ENCODE data around the gene LNX2. TPM values are rescaled to one million over a fixed set of nuclear protein-coding genes. Genes with fewer than 3 reads are reported as not detected.

Gene LNX2
- total and polyA plus RNA-seq, 2 donors from 2014 or later: 5.6 to 13.8 TPM

DNA sequence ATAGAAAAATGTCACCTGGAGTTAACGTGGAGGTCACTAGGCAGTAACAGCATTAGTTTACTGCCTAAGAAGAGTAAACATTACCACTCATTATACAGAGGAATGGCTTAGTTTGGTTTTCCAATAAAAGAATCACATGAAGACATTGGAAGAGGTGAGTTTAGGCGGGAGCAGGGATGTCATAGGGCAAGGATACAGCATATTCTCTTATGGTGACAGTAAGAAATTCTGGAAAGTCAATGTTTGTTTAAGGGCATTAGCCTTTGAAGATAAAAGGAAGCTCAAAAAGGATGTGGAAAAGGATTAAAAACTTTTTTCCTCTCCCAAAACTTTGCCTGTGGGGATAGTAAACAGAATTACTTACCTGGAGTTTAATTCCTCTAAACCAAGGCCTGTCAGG is 5.5 kb upstream of the LNX2 start:
- Histone ChIP-seq H3K9ac (ENCODE audit: low read length in 3 of 3) (no peak overlapping the region), H3K36me3 (ENCODE audit: control insufficient read depth in 2 of 3, insufficient read depth in 3 of 3, low read length in 3 of 3) (peaks cover 0 to 4% (median 3%) of the 10 kb centered on the region in 3 donors), H3K27ac (ENCODE audit: low read depth in 2 of 2, low read length in 2 of 2) (no peak overlapping the region), H3K9me3 (ENCODE audit: control insufficient read depth in 2 of 3, insufficient read depth in 1 of 3, low read length in 3 of 3) (no peaks in the 10 kb centered on the region), H3K4me1 (ENCODE audit: control insufficient read depth in 2 of 3, insufficient read depth in 2 of 3, low read depth in 1 of 3, low read length in 3 of 3) (peaks cover 0 to 12% (median 0%) of the 10 kb centered on the region in 3 donors), H3K27me3 (ENCODE audit: control insufficient read depth, insufficient read depth, low read length) (no peaks in the 10 kb centered on the region), H3K4me3 (ENCODE audit: low read length in 3 of 3) (no peak overlapping the region)
- intact Hi-C loops (cut with DNase I): no loop called here
- DNase-seq (no peak), FAIRE-seq (no peak)
- TF ChIP-seq, protein P1, sequence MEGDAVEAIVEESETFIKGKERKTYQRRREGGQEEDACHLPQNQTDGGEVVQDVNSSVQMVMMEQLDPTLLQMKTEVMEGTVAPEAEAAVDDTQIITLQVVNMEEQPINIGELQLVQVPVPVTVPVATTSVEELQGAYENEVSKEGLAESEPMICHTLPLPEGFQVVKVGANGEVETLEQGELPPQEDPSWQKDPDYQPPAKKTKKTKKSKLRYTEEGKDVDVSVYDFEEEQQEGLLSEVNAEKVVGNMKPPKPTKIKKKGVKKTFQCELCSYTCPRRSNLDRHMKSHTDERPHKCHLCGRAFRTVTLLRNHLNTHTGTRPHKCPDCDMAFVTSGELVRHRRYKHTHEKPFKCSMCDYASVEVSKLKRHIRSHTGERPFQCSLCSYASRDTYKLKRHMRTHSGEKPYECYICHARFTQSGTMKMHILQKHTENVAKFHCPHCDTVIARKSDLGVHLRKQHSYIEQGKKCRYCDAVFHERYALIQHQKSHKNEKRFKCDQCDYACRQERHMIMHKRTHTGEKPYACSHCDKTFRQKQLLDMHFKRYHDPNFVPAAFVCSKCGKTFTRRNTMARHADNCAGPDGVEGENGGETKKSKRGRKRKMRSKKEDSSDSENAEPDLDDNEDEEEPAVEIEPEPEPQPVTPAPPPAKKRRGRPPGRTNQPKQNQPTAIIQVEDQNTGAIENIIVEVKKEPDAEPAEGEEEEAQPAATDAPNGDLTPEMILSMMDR (IDR thresholded peaks at IDR 0.05; ENCODE audit: borderline replicate concordance, extremely low read depth, insufficient read depth): no peak

DNA sequence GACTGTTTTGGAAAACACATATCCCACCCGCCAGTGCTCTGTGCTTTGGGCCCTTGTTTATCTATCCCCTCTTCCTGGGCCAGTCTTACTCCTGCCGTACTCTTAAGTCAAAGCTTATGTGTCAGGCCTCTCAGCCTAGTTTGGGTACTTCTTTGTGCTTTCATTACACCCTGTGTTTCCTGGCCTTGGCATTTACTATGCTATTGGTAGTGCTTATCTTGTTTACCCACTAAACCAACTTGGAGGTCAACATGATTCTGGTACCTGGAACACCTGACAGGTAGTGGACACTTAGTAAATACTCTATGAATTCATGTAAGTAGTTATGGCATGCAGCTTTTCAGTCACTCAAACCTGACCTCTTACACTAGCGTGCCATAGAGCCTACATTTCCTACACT is 3.7 kb upstream of the LNX2 start:
- H3K9me3 ChIP-seq (ENCODE audit: control insufficient read depth in 2 of 3, insufficient read depth in 1 of 3, low read length in 3 of 3): no peaks in the 10 kb centered on the region
- TF ChIP-seq, protein P1 (IDR thresholded peaks at IDR 0.05; ENCODE audit: borderline replicate concordance, extremely low read depth, insufficient read depth): no peak
- intact Hi-C loops (cut with DNase I): no loop called here
- H3K27me3 ChIP-seq (ENCODE audit: control insufficient read depth, insufficient read depth, low read length): no peaks in the 10 kb centered on the region
- DNase-seq: no peak
- FAIRE-seq: no peak
- peaks cover 0 to 12% (median 0%) of the 10 kb centered on the region in 3 donors for H3K4me1 ChIP-seq (ENCODE audit: control insufficient read depth in 2 of 3, insufficient read depth in 2 of 3, low read depth in 1 of 3, low read length in 3 of 3)
- H3K9ac ChIP-seq (ENCODE audit: low read length in 3 of 3): no peak overlapping the region
- peaks cover 0 to 4% (median 3%) of the 10 kb centered on the region in 3 donors for H3K36me3 ChIP-seq (ENCODE audit: control insufficient read depth in 2 of 3, insufficient read depth in 3 of 3, low read length in 3 of 3)
- no peak overlapping the region for H3K4me3 ChIP-seq (ENCODE audit: low read length in 3 of 3)
- no peak overlapping the region for H3K27ac ChIP-seq (ENCODE audit: low read depth in 2 of 2, low read length in 2 of 2)

DNA sequence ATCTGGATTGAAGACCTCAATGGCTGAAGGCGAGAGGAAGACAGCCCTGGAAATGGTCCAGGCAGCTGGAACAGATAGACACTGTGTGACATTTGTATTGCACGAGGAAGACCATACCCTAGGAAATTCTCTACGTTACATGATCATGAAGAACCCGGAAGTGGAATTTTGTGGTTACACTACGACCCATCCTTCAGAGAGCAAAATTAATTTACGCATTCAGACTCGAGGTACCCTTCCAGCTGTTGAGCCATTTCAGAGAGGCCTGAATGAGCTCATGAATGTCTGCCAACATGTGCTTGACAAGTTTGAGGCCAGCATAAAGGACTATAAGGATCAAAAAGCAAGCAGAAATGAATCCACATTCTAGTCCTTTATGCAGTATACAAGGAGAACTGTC is 2.6 kb upstream of the LNX2 start:
- no peak overlapping the region for H3K9ac ChIP-seq (ENCODE audit: low read length in 3 of 3)
- peaks cover 0 to 15% (median 11%) of the 10 kb centered on the region in 3 donors for H3K4me1 ChIP-seq (ENCODE audit: control insufficient read depth in 2 of 3, insufficient read depth in 2 of 3, low read depth in 1 of 3, low read length in 3 of 3)
- DNase-seq (no peak), FAIRE-seq (no peak)
- H3K4me3 ChIP-seq (ENCODE audit: low read length in 3 of 3): peak overlapping the region in 1 of 3 donors; percentile 25
- peaks cover 0 to 4% (median 3%) of the 10 kb centered on the region in 3 donors for H3K36me3 ChIP-seq (ENCODE audit: control insufficient read depth in 2 of 3, insufficient read depth in 3 of 3, low read length in 3 of 3)
- no peaks in the 10 kb centered on the region for H3K9me3 ChIP-seq (ENCODE audit: control insufficient read depth in 2 of 3, insufficient read depth in 1 of 3, low read length in 3 of 3)
- H3K27me3 ChIP-seq (ENCODE audit: control insufficient read depth, insufficient read depth, low read length): no peaks in the 10 kb centered on the region
- intact Hi-C loops (cut with DNase I): no loop called here
- TF ChIP-seq, protein P1 (IDR thresholded peaks at IDR 0.05; ENCODE audit: borderline replicate concordance, extremely low read depth, insufficient read depth): no peak
- H3K27ac ChIP-seq (ENCODE audit: low read depth in 2 of 2, low read length in 2 of 2): no peak overlapping the region

All from kidney (tissue), 14 donors.